Upper lobe of left lung (tissue), 4 donors: ENCODE results near the gene DIP2A.

Experiments
- CTCF ChIP-seq, 6 experiments: fragments of 450-650 bp in 4 of 6; fragments of 200-600 bp in 2 of 6; sonication (generic) in 2 of 6; IDR thresholded peaks; one replicate each; pipeline ENCODE4 v1.5.1; 2016 to 2019; ENCODE audit warnings: antibody characterized with exemption in 6 of 6
- EP300 ChIP-seq, 4 donors: sonication (generic); formaldehyde crosslinking; IDR thresholded peaks; one replicate each; pipeline ENCODE4 v1.5.1; 2017; ENCODE audit warnings: antibody characterized with exemption in 4 of 4, control low read depth in 2 of 4
- POLR2A ChIP-seq, 4 donors: fragments of 450-650 bp; IDR thresholded peaks; one replicate each; pipeline ENCODE4 v1.5.1; 2016 to 2017; ENCODE audit warnings: antibody characterized with exemption in 4 of 4, mild to moderate bottlenecking in 2 of 4
- POLR2AphosphoS5 ChIP-seq, 2 donors: sonication (generic); formaldehyde crosslinking; IDR thresholded peaks; one replicate each; pipeline ENCODE4 v1.5.1; 2017; ENCODE audit warnings: antibody characterized with exemption in 2 of 2

GRCh38 chr21:46562964-46563607 lies 104.4 kb downstream of the DIP2A start:
- TF ChIP-seq CTCF (IDR thresholded peaks at IDR 0.05) (no peak), POLR2AphosphoS5 (IDR thresholded peaks at IDR 0.05) (no peak), EP300 (IDR thresholded peaks at IDR 0.05) (no peak), POLR2A (IDR thresholded peaks at IDR 0.05) (no peak)
